HFFc6 (cell line): ENCODE data around the gene MED8. TPM values are rescaled to one million over a fixed set of nuclear protein-coding genes. Genes with fewer than 3 reads are reported as not detected.
A peak's percentile ranks its signal among the peaks of the same experiment; 100 is the strongest.

Experiments
- DNase-seq: peaks from one replicate; pipeline ENCODE4 v3.0.0-alpha.2; 2018
- H3K27ac Mint-ChIP-seq: 2 replicates; pipeline ENCODE4 v1.8.0; 2020; ENCODE audit warnings: mild to moderate bottlenecking, mixed read lengths
- H3K27me3 Mint-ChIP-seq: 2 replicates; pipeline ENCODE4 v1.8.0; 2021; ENCODE audit warnings: mild to moderate bottlenecking, moderate library complexity, mixed read lengths; ENCODE audit not compliant: insufficient read depth
- H3K36me3 Mint-ChIP-seq: 2 replicates; pipeline ENCODE4 v1.8.0; 2021; ENCODE audit warnings: low read depth, mixed read lengths
- H3K4me1 Mint-ChIP-seq: 2 replicates; pipeline ENCODE4 v1.8.0; 2020; ENCODE audit warnings: low read depth, mixed read lengths
- H3K4me3 Mint-ChIP-seq: 2 replicates; pipeline ENCODE4 v1.8.0; 2020; ENCODE audit warnings: mild to moderate bottlenecking, moderate library complexity, mixed read lengths
- H3K9me3 Mint-ChIP-seq: 2 replicates; pipeline ENCODE4 v1.8.0; 2020; ENCODE audit warnings: mild to moderate bottlenecking, mixed read lengths
- total RNA-seq, 6 experiments: library from RNA; stranded (reverse); fragmentation: NEBNext Ultra II Directional; extraction: Animal tissue kit (Norgen Biotek cat#: 25700); gene quantifications; 2 replicates in 1 of 6; 3 replicates in 5 of 6; pipeline ENCODE4 v1.2.3, GENCODE V29; 2021
- TF ChIP-seq, protein P1 (sequence below): fragments of 200-600 bp; sonication (generic); IDR thresholded peaks from 2 replicates; pipeline ENCODE4 v1.5.0; 2021; ENCODE audit warnings: antibody characterized with exemption, mild to moderate bottlenecking

Gene MED8
- total RNA-seq, 6 experiments from 2014 or later: 56.0 to 64.0 (median 60.8) TPM

DNA sequence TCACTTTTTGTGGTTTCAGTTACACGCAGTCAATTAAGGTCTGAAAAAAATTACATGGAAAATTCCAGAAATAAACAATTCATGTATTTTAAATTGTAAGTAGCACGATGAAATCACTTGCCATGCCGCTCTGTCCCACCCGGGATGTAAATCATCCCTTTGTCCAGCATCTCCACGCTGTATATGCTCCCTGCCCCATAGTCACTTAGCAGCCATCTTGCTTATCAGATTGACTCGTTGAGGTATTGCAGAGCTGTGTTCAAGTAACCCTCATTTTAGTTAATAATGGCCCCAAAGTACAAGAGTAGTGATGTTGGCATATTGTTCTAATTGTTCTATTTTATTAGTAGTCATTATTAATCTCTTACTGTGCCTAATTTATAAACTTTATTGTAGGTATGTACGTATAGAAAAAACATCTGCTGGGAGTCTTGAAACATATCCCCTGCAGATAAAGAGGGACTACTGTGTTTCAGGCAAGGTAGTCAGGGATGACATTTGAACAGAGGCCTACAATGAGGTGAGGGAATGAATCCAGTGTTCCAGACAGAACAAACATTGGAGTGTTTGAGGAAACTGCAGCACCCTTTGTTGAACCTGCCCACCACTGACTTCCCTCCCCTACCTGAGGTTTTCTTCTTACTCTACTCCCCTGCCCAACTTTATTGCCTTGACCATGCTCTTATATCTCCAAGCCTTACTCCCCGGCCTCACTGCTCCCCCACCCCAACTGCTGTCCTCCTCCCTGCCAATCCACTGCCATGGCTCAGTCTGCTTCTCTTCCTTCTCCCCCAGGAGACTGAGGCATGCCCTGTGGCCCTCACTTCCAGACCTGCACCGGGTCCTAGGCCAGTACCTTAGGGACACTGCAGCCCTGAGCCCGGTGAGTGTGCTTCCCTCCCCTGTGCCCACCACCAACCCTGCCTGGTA lies 37.9 kb downstream of the MED8 start:
- H3K4me3 Mint-ChIP-seq: no peak overlapping the region
- no peak for DNase-seq
- TF ChIP-seq, protein P1, sequence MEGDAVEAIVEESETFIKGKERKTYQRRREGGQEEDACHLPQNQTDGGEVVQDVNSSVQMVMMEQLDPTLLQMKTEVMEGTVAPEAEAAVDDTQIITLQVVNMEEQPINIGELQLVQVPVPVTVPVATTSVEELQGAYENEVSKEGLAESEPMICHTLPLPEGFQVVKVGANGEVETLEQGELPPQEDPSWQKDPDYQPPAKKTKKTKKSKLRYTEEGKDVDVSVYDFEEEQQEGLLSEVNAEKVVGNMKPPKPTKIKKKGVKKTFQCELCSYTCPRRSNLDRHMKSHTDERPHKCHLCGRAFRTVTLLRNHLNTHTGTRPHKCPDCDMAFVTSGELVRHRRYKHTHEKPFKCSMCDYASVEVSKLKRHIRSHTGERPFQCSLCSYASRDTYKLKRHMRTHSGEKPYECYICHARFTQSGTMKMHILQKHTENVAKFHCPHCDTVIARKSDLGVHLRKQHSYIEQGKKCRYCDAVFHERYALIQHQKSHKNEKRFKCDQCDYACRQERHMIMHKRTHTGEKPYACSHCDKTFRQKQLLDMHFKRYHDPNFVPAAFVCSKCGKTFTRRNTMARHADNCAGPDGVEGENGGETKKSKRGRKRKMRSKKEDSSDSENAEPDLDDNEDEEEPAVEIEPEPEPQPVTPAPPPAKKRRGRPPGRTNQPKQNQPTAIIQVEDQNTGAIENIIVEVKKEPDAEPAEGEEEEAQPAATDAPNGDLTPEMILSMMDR: no peak
- no peak overlapping the region for H3K27ac Mint-ChIP-seq
- H3K27me3 Mint-ChIP-seq: peaks cover 22% of the 10 kb centered on the region
- H3K9me3 Mint-ChIP-seq: no peaks in the 10 kb centered on the region
- peaks cover 31% of the 10 kb centered on the region for H3K4me1 Mint-ChIP-seq
- H3K36me3 Mint-ChIP-seq: peaks cover under 1% of the 10 kb centered on the region; the same call in 1 of the 2 replicates

DNA sequence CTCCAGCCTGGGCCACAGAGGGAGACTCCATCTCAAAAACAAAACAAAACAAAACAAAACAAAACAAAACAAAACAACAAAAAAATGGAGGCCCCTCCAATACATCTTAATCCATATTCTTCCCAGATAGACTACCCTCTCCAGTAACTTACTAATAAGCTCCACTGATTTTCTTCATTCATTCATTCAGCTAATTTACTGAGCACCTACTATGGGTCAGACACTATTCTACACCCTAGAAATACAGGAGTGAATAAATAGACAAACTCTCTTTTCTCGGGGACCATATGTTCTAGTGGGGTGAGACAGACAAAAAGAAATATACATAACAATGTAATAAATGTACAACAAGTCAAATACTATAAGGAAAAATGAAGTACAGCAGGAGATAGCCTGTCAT lies 38.6 kb downstream of the MED8 start:
- H3K27me3 Mint-ChIP-seq: peaks cover 24% of the 10 kb centered on the region
- H3K36me3 Mint-ChIP-seq: no peaks in the 10 kb centered on the region
- H3K9me3 Mint-ChIP-seq: no peaks in the 10 kb centered on the region
- H3K4me1 Mint-ChIP-seq: peaks cover 28% of the 10 kb centered on the region
- no peak overlapping the region for H3K4me3 Mint-ChIP-seq
- TF ChIP-seq, protein P1: no peak
- DNase-seq: no peak
- H3K27ac Mint-ChIP-seq: no peak overlapping the region

GRCh38 chr1:43349594-43350306 lies 39.9 kb downstream of the MED8 start:
- H3K27ac Mint-ChIP-seq: peak overlapping the region; percentile 40
- H3K36me3 Mint-ChIP-seq: no peaks in the 10 kb centered on the region
- TF ChIP-seq, protein P1: no peak
- no peaks in the 10 kb centered on the region for H3K9me3 Mint-ChIP-seq
- peak overlapping the region; percentile 68 for H3K4me3 Mint-ChIP-seq
- H3K27me3 Mint-ChIP-seq: peaks cover 24% of the 10 kb centered on the region
- peaks cover 30% of the 10 kb centered on the region for H3K4me1 Mint-ChIP-seq
- peak; percentile 57 for DNase-seq

GRCh38 chr1:43348809-43349593 lies 40.6 kb downstream of the MED8 start:
- Mint-ChIP-seq H3K9me3 (no peaks in the 10 kb centered on the region), H3K4me1 (peaks cover 25% of the 10 kb centered on the region), H3K4me3 (peak overlapping the region; percentile 68), H3K27ac (peak overlapping the region; percentile 40), H3K36me3 (no peaks in the 10 kb centered on the region), H3K27me3 (peaks cover 24% of the 10 kb centered on the region)
- TF ChIP-seq, protein P1: no peak
- DNase-seq: no peak

GRCh38 chr1:43348343-43348808 lies 41.2 kb downstream of the MED8 start:
- DNase-seq: no peak
- TF ChIP-seq, protein P1: no peak
- Mint-ChIP-seq H3K4me3 (peak overlapping the region; percentile 22), H3K9me3 (no peaks in the 10 kb centered on the region), H3K4me1 (peaks cover 25% of the 10 kb centered on the region), H3K27ac (no peak overlapping the region), H3K27me3 (peaks cover 24% of the 10 kb centered on the region), H3K36me3 (no peaks in the 10 kb centered on the region)
